ENCODE measurements around the gene WSCD2. TPM values are rescaled to one million over a fixed set of nuclear protein-coding genes. Genes with fewer than 3 reads are reported as not detected.

Gene WSCD2
- total and polyA plus RNA-seq, 2 donors (not counting 3 experiments of a cell fraction or from before 2014, with no cell fraction given) = not detected

DNA sequence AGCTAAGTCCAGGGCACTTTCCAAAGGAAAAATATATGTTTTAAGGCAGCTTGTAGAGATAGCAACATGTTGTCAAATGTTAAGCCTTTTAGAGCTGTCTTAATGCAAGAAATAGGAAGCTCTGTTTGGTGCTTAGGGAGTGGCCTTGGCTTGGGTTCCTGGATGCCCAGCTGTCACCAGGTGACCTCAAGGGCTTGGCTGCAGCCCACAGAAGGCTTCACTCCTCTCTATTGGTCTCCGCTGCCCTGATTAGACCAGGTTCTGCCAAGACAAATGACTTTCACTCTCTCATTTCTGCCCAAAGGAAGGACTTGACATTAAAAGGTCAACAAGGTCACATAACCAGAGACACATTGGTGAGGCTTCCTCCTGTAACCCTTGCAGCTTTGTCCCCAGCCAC is 76.8 kb downstream of the WSCD2 start:
- Histone ChIP-seq H3K27ac (ENCODE audit: insufficient read depth, low read depth, low read length) (no peak overlapping the region), H3K9ac (replicated peaks; ENCODE audit: extremely low read depth, insufficient read depth, low read length) (no peak overlapping the region), H3K9me1 (replicated peaks; ENCODE audit: control insufficient read depth, extremely low read depth, insufficient read depth, low read length) (no peaks in the 10 kb centered on the region), H3K4me3 (replicated peaks in 1 of 3; ENCODE audit: insufficient read depth in 1 of 3, low read depth in 1 of 3, low read length in 3 of 3) (no peak overlapping the region), H4K20me1 (replicated peaks; ENCODE audit: control insufficient read depth, extremely low read depth, insufficient read depth, low read length) (no peaks in the 10 kb centered on the region), H3K4me1 (ENCODE audit: control insufficient read depth, extremely low read depth, insufficient read depth, low read length) (no peaks in the 10 kb centered on the region), H3K9me3 (replicated peaks; ENCODE audit: control insufficient read depth, insufficient read depth, low read length) (no peaks in the 10 kb centered on the region), H3K36me3 (ENCODE audit: control insufficient read depth in 2 of 2, extremely low read depth in 1 of 2, insufficient read depth in 2 of 2, low read length in 2 of 2) (no peaks in the 10 kb centered on the region), H2AFZ (ENCODE audit: low read depth, low read length) (no peak overlapping the region), H3K79me2 (ENCODE audit: control insufficient read depth, insufficient read depth, low read length) (no peaks in the 10 kb centered on the region), H3K4me2 (ENCODE audit: insufficient read depth, low read length) (no peak overlapping the region), H3K27me3 (ENCODE audit: control insufficient read depth in 2 of 2, insufficient read depth in 2 of 2, low read length in 2 of 2) (no peaks in the 10 kb centered on the region)
- intact Hi-C loops (cut with micrococcal nuclease) (no loop called here), dilution Hi-C loops (cut with MboI; ENCODE audit: extremely low pct_ligation_motif_present, low sequenced_read_pairs) (no loop called here)
- ChIA-PET POLR2A (no interaction called here), CTCF (no interaction called here)
- BruUV-seq (replicated peaks) = no TSS peak
- no peak for FAIRE-seq
- no peak for DNase-seq (ENCODE audit: low read depth, low spot score)
- no peak for TF ChIP-seq FOS (IDR thresholded peaks at IDR 0.05; ENCODE audit: borderline replicate concordance, insufficient read depth, low read length)
- no peak for TF ChIP-seq POLR2AphosphoS5 (IDR thresholded peaks at IDR 0.05; ENCODE audit: insufficient read depth, low read depth, low read length)
- TF ChIP-seq JUN (IDR thresholded peaks at IDR 0.05; ENCODE audit: borderline replicate concordance, insufficient read depth, insufficient read length, low read depth) = no peak

DNA sequence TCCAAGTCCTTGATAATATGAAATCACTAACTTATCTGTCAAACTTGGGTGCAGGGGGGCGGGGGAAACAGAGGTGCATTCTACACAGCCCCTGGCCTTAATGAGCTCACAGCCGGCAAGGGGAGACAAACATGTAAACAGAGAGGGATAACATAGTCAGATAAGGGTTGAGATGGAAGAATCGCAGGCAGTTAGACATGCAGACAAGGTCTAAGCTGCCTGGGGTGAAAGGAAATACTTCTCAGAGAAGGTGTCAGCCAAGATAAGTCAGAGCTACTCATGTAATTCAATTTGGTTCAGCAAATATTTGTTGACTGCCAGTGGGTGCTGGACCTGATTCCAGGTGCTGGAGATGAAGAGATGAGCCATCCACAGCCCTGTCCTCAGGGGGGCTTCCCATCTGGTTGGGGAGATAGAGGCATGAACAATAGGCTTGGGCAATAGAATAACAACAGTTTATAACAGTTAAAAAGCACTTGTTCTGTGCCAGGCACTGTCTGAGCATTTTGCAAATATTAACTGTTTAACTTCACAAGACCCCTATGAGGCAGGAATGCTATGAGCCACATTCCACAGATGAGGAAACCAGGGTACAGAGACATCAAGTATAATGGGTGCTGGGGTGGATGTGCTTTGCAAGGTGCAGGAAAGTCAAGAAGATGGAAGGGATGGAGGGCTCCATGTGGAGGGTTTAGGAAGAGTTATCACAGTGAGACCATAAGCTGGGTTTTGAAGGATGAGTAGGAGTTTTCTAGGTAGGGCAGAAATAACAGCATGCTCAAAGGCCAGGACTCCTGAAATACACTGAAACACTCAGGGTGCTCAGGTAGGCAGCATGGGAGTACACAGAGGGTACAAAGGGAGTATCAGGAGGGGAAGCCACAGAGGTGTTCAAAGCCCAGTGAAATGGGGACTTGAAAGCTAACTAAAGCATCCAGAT is 79.0 kb downstream of the WSCD2 start:
- POLR2A ChIA-PET = no interaction called here
- CTCF ChIA-PET = no interaction called here

More for the DNA sequence above, 79.0 kb downstream of the WSCD2 start:
- Histone ChIP-seq H3K9me3 (replicated peaks; ENCODE audit: control insufficient read depth, insufficient read depth, low read length) (no peaks in the 10 kb centered on the region), H3K4me3 (replicated peaks in 1 of 3; ENCODE audit: insufficient read depth in 1 of 3, low read depth in 1 of 3, low read length in 3 of 3) (no peak overlapping the region), H4K20me1 (replicated peaks; ENCODE audit: control insufficient read depth, extremely low read depth, insufficient read depth, low read length) (no peaks in the 10 kb centered on the region), H3K79me2 (ENCODE audit: control insufficient read depth, insufficient read depth, low read length) (no peaks in the 10 kb centered on the region), H3K4me2 (ENCODE audit: insufficient read depth, low read length) (no peak overlapping the region), H3K9ac (replicated peaks; ENCODE audit: extremely low read depth, insufficient read depth, low read length) (no peak overlapping the region), H3K4me1 (ENCODE audit: control insufficient read depth, extremely low read depth, insufficient read depth, low read length) (no peaks in the 10 kb centered on the region), H3K36me3 (ENCODE audit: control insufficient read depth in 2 of 2, extremely low read depth in 1 of 2, insufficient read depth in 2 of 2, low read length in 2 of 2) (no peaks in the 10 kb centered on the region), H3K9me1 (replicated peaks; ENCODE audit: control insufficient read depth, extremely low read depth, insufficient read depth, low read length) (no peaks in the 10 kb centered on the region), H3K27ac (ENCODE audit: insufficient read depth, low read depth, low read length) (no peak overlapping the region), H3K27me3 (ENCODE audit: control insufficient read depth in 2 of 2, insufficient read depth in 2 of 2, low read length in 2 of 2) (no peaks in the 10 kb centered on the region), H2AFZ (ENCODE audit: low read depth, low read length) (no peak overlapping the region)
- FAIRE-seq (no peak), DNase-seq (ENCODE audit: low read depth, low spot score) (no peak)
- BruUV-seq (replicated peaks) = no TSS peak
- TF ChIP-seq JUN (IDR thresholded peaks at IDR 0.05; ENCODE audit: borderline replicate concordance, insufficient read depth, insufficient read length, low read depth) (no peak), EZH2 (IDR thresholded peaks at IDR 0.05; ENCODE audit: borderline replicate concordance, low read depth, low read length, severe bottlenecking) (no peak), POLR2A (IDR thresholded peaks at IDR 0.05; ENCODE audit: low read depth, low read length) (no peak), MYC (IDR thresholded peaks at IDR 0.05; ENCODE audit: low read depth, low read length) (no peak), GATA2 (IDR thresholded peaks at IDR 0.05; ENCODE audit: insufficient read depth, insufficient read length, low read depth, low read length) (no peak), FOS (IDR thresholded peaks at IDR 0.05; ENCODE audit: borderline replicate concordance, insufficient read depth, low read length) (no peak), POLR2AphosphoS5 (IDR thresholded peaks at IDR 0.05; ENCODE audit: insufficient read depth, low read depth, low read length) (no peak)
- TF ChIP-seq, protein P1, sequence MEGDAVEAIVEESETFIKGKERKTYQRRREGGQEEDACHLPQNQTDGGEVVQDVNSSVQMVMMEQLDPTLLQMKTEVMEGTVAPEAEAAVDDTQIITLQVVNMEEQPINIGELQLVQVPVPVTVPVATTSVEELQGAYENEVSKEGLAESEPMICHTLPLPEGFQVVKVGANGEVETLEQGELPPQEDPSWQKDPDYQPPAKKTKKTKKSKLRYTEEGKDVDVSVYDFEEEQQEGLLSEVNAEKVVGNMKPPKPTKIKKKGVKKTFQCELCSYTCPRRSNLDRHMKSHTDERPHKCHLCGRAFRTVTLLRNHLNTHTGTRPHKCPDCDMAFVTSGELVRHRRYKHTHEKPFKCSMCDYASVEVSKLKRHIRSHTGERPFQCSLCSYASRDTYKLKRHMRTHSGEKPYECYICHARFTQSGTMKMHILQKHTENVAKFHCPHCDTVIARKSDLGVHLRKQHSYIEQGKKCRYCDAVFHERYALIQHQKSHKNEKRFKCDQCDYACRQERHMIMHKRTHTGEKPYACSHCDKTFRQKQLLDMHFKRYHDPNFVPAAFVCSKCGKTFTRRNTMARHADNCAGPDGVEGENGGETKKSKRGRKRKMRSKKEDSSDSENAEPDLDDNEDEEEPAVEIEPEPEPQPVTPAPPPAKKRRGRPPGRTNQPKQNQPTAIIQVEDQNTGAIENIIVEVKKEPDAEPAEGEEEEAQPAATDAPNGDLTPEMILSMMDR (IDR thresholded peaks at IDR 0.05; ENCODE audit: extremely low read depth in 1 of 2, insufficient read depth in 1 of 2, low read depth in 1 of 2, low read length in 2 of 2) = no peak
- TF ChIP-seq, protein P2, sequence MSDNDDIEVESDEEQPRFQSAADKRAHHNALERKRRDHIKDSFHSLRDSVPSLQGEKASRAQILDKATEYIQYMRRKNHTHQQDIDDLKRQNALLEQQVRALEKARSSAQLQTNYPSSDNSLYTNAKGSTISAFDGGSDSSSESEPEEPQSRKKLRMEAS (IDR thresholded peaks at IDR 0.05; ENCODE audit: insufficient read depth, insufficient read length) = no peak
- intact Hi-C loops (cut with micrococcal nuclease) (no loop called here), dilution Hi-C loops (cut with MboI; ENCODE audit: extremely low pct_ligation_motif_present, low sequenced_read_pairs) (no loop called here)
